Endothelial cell of umbilical vein (primary cell): ENCODE results near the gene SCYL2. TPM values are rescaled to one million over a fixed set of nuclear protein-coding genes. Genes with fewer than 3 reads are reported as not detected.

Source experiments
- BruUV-seq: library from RNA; stranded (reverse); fragments of 400-500 nt; replicated peaks from 2 replicates; lab custom pipeline; 2021; lab: Mats Ljungman, UMichigan
- CTCF ChIA-PET: fragments of 300-600, 350-600 bp; sonication (Branson Sonifier 250); formaldehyde crosslinking; loops from one replicate; lab custom pipeline; 2021; ENCODE audit warnings: antibody characterized with exemption, inconsistent platforms; lab: Charles Lee
- POLR2A ChIA-PET: fragments of 300-600, 350-600 bp; sonication (Branson Sonifier 250); formaldehyde crosslinking; loops from one replicate; lab custom pipeline; 2021; ENCODE audit warnings: antibody characterized with exemption, inconsistent platforms; lab: Charles Lee
- DNase-seq: peaks from one replicate; pipeline ENCODE4 v3.0.0-alpha.2; 2011; ENCODE audit warnings: low read depth, low spot score
- FAIRE-seq: peaks from 2 replicates; lab custom pipeline; 2011; peaks lifted over from hg19 to GRCh38; lab: Jason Lieb, UNC
- H2AFZ ChIP-seq: 2 replicates; pipeline ENCODE4 v1.6.0; 2012; ENCODE audit warnings: low read depth, low read length, control low read depth, inconsistent platforms
- H3K27ac ChIP-seq: 2 replicates; pipeline ENCODE4 v1.5.1; 2011; ENCODE audit warnings: low read depth, mild to moderate bottlenecking, control low read depth, low read length, moderate library complexity; ENCODE audit not compliant: insufficient read depth
- H3K27me3 ChIP-seq, 2 experiments: 2 replicates each; pipeline versions ENCODE4 v1.6.0 to v1.6.1; 2011; ENCODE audit warnings: low read length in 2 of 2, mixed read lengths in 1 of 2; ENCODE audit not compliant: control insufficient read depth in 2 of 2, insufficient read depth in 2 of 2
- H3K36me3 ChIP-seq, 2 experiments: 2 replicates in 1 of 2; 3 replicates in 1 of 2; pipeline ENCODE4 v1.5.1; 2011; ENCODE audit warnings: low read length in 2 of 2, mild to moderate bottlenecking in 1 of 2, moderate library complexity in 1 of 2; ENCODE audit not compliant: control insufficient read depth in 2 of 2, insufficient read depth in 2 of 2; ENCODE audit errors: extremely low read depth in 1 of 2
- H3K4me1 ChIP-seq: 3 replicates; pipeline ENCODE4 v1.5.1; 2011; ENCODE audit warnings: mild to moderate bottlenecking, low read length; ENCODE audit not compliant: control insufficient read depth, insufficient read depth; ENCODE audit errors: extremely low read depth
- H3K4me2 ChIP-seq: 2 replicates; pipeline ENCODE4 v1.6.1; 2011; ENCODE audit warnings: low read length, control low read depth, mixed read lengths; ENCODE audit not compliant: insufficient read depth
- H3K4me3 ChIP-seq, 3 experiments: fragments of 200-600 bp in 1 of 3; sonication (generic), shearing (Covaris generic) in 1 of 3; replicated peaks in 1 of 3; 2 replicates each; pipeline ENCODE4 v1.5.1; 2011 to 2016; ENCODE audit warnings: control low read depth in 3 of 3, low read length in 3 of 3, mild to moderate bottlenecking in 2 of 3, inconsistent platforms in 1 of 3, low read depth in 1 of 3, moderate library complexity in 1 of 3; ENCODE audit not compliant: insufficient read depth in 1 of 3
- H3K79me2 ChIP-seq: 2 replicates; pipeline ENCODE4 v1.6.0; 2012; ENCODE audit warnings: low read length, inconsistent platforms; ENCODE audit not compliant: control insufficient read depth, insufficient read depth
- H3K9ac ChIP-seq: replicated peaks from 2 replicates; pipeline ENCODE3; 2011; ENCODE audit warnings: low read length, control low read depth; ENCODE audit not compliant: insufficient read depth; ENCODE audit errors: extremely low read depth
- H3K9me1 ChIP-seq: replicated peaks from 3 replicates; pipeline ENCODE4 v1.6.0; 2011; ENCODE audit warnings: mild to moderate bottlenecking, low read length; ENCODE audit not compliant: control insufficient read depth, insufficient read depth; ENCODE audit errors: extremely low read depth
- H3K9me3 ChIP-seq: replicated peaks from 2 replicates; pipeline ENCODE4 v1.5.1; 2012; ENCODE audit warnings: low read length, inconsistent platforms; ENCODE audit not compliant: control insufficient read depth, insufficient read depth
- H4K20me1 ChIP-seq: replicated peaks from 2 replicates; pipeline ENCODE3; 2011; ENCODE audit warnings: mild to moderate bottlenecking, low read length; ENCODE audit not compliant: control insufficient read depth, insufficient read depth; ENCODE audit errors: extremely low read depth
- EZH2 ChIP-seq: IDR thresholded peaks from 2 replicates; pipeline ENCODE4 v1.6.1; 2012; ENCODE audit warnings: borderline replicate concordance, low read depth, mild to moderate bottlenecking, moderate library complexity, low read length, inconsistent platforms; ENCODE audit not compliant: severe bottlenecking
- FOS ChIP-seq: IDR thresholded peaks from 2 replicates; pipeline ENCODE4 v1.6.1; 2011; ENCODE audit warnings: mild to moderate bottlenecking, low read length, moderate library complexity, borderline replicate concordance; ENCODE audit not compliant: insufficient read depth
- GATA2 ChIP-seq: IDR thresholded peaks from 2 replicates; pipeline ENCODE4 v1.7.0; 2011; ENCODE audit warnings: low read depth, mild to moderate bottlenecking, moderate library complexity, mixed read lengths, low read length; ENCODE audit not compliant: insufficient read length, insufficient read depth
- JUN ChIP-seq: IDR thresholded peaks from 2 replicates; pipeline ENCODE4 v1.6.1; 2011; ENCODE audit warnings: borderline replicate concordance, low read depth; ENCODE audit not compliant: insufficient read length, insufficient read depth
- MYC ChIP-seq: IDR thresholded peaks from one replicate; pipeline ENCODE4 v1.6.1; 2011; ENCODE audit warnings: mild to moderate bottlenecking, low read depth, low read length
- POLR2A ChIP-seq: IDR thresholded peaks from 2 replicates; pipeline ENCODE4 v1.6.1; 2012; ENCODE audit warnings: low read depth, mild to moderate bottlenecking, control low read depth, low read length
- POLR2AphosphoS5 ChIP-seq: IDR thresholded peaks from 2 replicates; pipeline ENCODE4 v1.6.1; 2012; ENCODE audit warnings: low read depth, mild to moderate bottlenecking, control low read depth, low read length, moderate library complexity; ENCODE audit not compliant: insufficient read depth
- dilution Hi-C: fragments of 300-500 bp; cut with MboI; formaldehyde crosslinking; loops from one replicate; pipeline ENCODE4 v1.15.0; 2019; ENCODE audit warnings: low sequenced_read_pairs; ENCODE audit not compliant: extremely low pct_ligation_motif_present
- intact Hi-C: fragments of 100-400 bp; cut with micrococcal nuclease; formaldehyde crosslinking; loops from one replicate; pipeline ENCODE4 v1.10.0; 2022
- polyA plus RNA-seq, 4 experiments: library from polyadenylated mRNA; depleted of rRNA in 3 of 4; stranded (reverse) in 3 of 4; unstranded in 1 of 4; fragments of >200 nt; gene quantifications; 2 replicates each; pipeline versions ENCODE4 v1.2.1 to v1.2.3, GENCODE V29; 2011 to 2012; ENCODE audit warnings: missing spikeins in 1 of 4
- total RNA-seq: library from RNA; stranded (reverse); gene quantifications from 2 replicates; pipeline ENCODE4 v1.2.3, GENCODE V29; 2021
- TF ChIP-seq, protein P1 (sequence below): IDR thresholded peaks from 2 replicates; pipeline ENCODE4 v1.6.1; 2011; ENCODE audit not compliant: insufficient read depth, insufficient read length
- TF ChIP-seq, protein P2 (sequence below), 2 donors: IDR thresholded peaks; 1 replicate in 1 of 2; 2 replicates in 1 of 2; pipeline ENCODE4 v1.5.1; 2011; ENCODE audit warnings: low read length in 2 of 2, mild to moderate bottlenecking in 2 of 2, moderate library complexity in 2 of 2, control low read depth in 1 of 2, inconsistent platforms in 1 of 2, low read depth in 1 of 2; ENCODE audit not compliant: insufficient read depth in 1 of 2; ENCODE audit errors: extremely low read depth in 1 of 2

SCYL2 gene
- total and polyA plus RNA-seq, 2 donors (not counting 3 experiments of a cell fraction or from before 2014, with no cell fraction given) = 12.5 to 41.4 TPM

DNA sequence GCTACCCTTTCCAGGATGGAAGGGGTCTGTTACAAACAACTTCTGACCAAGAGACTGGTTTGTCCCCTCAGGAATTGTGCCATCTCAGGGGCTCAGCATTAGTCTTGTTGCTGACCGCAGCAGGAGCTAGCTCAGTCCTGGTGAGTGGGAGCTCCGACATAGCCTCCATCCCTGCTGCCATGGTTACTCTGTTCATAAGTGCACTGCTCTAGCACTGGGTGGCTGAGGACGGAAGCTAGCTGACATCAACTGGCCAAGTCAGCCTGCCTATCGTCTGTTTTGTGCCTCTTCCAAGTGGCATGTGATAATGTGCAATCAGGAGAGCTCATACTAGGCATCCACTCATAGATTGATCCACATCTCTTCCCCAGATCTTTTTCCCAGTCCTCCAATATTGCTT, 97.3 kb downstream of the SCYL2 start:
- Histone ChIP-seq H3K79me2 (no peaks in the 10 kb centered on the region), H3K4me2 (no peak overlapping the region), H3K36me3 (no peaks in the 10 kb centered on the region), H3K27ac (no peak overlapping the region), H3K9ac (no peak overlapping the region), H3K9me1 (no peaks in the 10 kb centered on the region), H2AFZ (no peak overlapping the region), H3K9me3 (no peaks in the 10 kb centered on the region), H4K20me1 (no peaks in the 10 kb centered on the region), H3K4me3 (no peak overlapping the region), H3K4me1 (no peaks in the 10 kb centered on the region), H3K27me3 (peaks cover 0 to 3% of the 10 kb centered on the region in 2 experiments)
- DNase-seq (no peak), FAIRE-seq (no peak)
- BruUV-seq = no TSS peak
- intact Hi-C loops = no loop called here
- CTCF ChIA-PET = interaction anchor here (0.6 to 2.2 kb wide), 3 partner anchors 12 to 41 kb away, joined by 3 to 11 read pairs (median 3); no protein-coding TSS in a partner anchor
- dilution Hi-C loops = no loop called here
- TF ChIP-seq POLR2A (no peak), MYC (no peak), EZH2 (no peak), GATA2 (no peak), POLR2AphosphoS5 (no peak), FOS (no peak), JUN (no peak)
- TF ChIP-seq, protein P1, sequence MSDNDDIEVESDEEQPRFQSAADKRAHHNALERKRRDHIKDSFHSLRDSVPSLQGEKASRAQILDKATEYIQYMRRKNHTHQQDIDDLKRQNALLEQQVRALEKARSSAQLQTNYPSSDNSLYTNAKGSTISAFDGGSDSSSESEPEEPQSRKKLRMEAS = no peak
- TF ChIP-seq, protein P2, sequence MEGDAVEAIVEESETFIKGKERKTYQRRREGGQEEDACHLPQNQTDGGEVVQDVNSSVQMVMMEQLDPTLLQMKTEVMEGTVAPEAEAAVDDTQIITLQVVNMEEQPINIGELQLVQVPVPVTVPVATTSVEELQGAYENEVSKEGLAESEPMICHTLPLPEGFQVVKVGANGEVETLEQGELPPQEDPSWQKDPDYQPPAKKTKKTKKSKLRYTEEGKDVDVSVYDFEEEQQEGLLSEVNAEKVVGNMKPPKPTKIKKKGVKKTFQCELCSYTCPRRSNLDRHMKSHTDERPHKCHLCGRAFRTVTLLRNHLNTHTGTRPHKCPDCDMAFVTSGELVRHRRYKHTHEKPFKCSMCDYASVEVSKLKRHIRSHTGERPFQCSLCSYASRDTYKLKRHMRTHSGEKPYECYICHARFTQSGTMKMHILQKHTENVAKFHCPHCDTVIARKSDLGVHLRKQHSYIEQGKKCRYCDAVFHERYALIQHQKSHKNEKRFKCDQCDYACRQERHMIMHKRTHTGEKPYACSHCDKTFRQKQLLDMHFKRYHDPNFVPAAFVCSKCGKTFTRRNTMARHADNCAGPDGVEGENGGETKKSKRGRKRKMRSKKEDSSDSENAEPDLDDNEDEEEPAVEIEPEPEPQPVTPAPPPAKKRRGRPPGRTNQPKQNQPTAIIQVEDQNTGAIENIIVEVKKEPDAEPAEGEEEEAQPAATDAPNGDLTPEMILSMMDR (IDR thresholded peaks at IDR 0.05; ENCODE audit: extremely low read depth in 1 of 2, insufficient read depth in 1 of 2, low read depth in 1 of 2, low read length in 2 of 2) = no peak
- POLR2A ChIA-PET = no interaction called here
